Caco-2 (cell line): ENCODE results near the gene ZFAND6. TPM values are rescaled to one million over a fixed set of nuclear protein-coding genes. Genes with fewer than 3 reads are reported as not detected.
"Not testable (repeated sequence)": the region's sequence is repeated elsewhere in the genome, so short reads cannot be mapped to it uniquely, and the experiment has no call there.

ENCODE experiments used
- BruUV-seq: library from RNA; stranded (reverse); fragments of 400-500 nt; replicated peaks from 2 replicates; lab custom pipeline; 2021; lab: Mats Ljungman, UMichigan
- CTCF ChIA-PET: fragments of 300-600 bp; sonication (Branson Sonifier 250); formaldehyde crosslinking; loops from one replicate; lab custom pipeline; 2022; ENCODE audit warnings: antibody characterized with exemption; lab: Charles Lee
- POLR2A ChIA-PET: fragments of 300-600 bp; sonication (Branson Sonifier 250); formaldehyde crosslinking; loops from one replicate; lab custom pipeline; 2022; ENCODE audit warnings: antibody characterized with exemption; lab: Charles Lee
- DNase-seq, 2 experiments: peaks; one replicate each; pipeline versions ENCODE4 v3.0.0 to v3.0.0-alpha.2; 2020 to 2022
- H3K27me3 ChIP-seq: replicated peaks from 2 replicates; pipeline ENCODE4 v1.6.0; 2011; ENCODE audit warnings: low read length; ENCODE audit not compliant: control insufficient read depth, insufficient read depth
- H3K36me3 ChIP-seq: 2 replicates; pipeline ENCODE4 v1.5.1; 2011; ENCODE audit warnings: low read length; ENCODE audit not compliant: control insufficient read depth, insufficient read depth
- H3K4me1 ChIP-seq: fragments of 250-450 bp; sonication (Bioruptor Pico); 2 replicates; pipeline ENCODE4 v1.5.1; 2020; ENCODE audit warnings: mild to moderate bottlenecking
- H3K4me3 ChIP-seq: 2 replicates; pipeline ENCODE4 v1.5.1; 2011; ENCODE audit warnings: low read depth, mild to moderate bottlenecking, control low read depth, low read length
- H3K9me3 ChIP-seq: fragments of 250-450 bp; sonication (Bioruptor Pico); 2 replicates; pipeline ENCODE4 v1.5.1; 2020; ENCODE audit warnings: mild to moderate bottlenecking, moderate library complexity
- H3K27ac Mint-ChIP-seq: one replicate; pipeline ENCODE4 v1.8.0; 2022; ENCODE audit warnings: mixed read lengths; ENCODE audit not compliant: unreplicated experiment
- H3K27me3 Mint-ChIP-seq: one replicate; pipeline ENCODE4 v1.8.0; 2022; ENCODE audit warnings: mixed read lengths; ENCODE audit not compliant: insufficient read depth, unreplicated experiment
- H3K36me3 Mint-ChIP-seq: one replicate; pipeline ENCODE4 v1.8.0; 2022; ENCODE audit warnings: mild to moderate bottlenecking, mixed read lengths; ENCODE audit not compliant: insufficient read depth, unreplicated experiment
- H3K4me1 Mint-ChIP-seq: one replicate; pipeline ENCODE4 v1.8.0; 2022; ENCODE audit warnings: low read depth, mixed read lengths; ENCODE audit not compliant: unreplicated experiment
- H3K4me3 Mint-ChIP-seq: one replicate; pipeline ENCODE4 v1.8.0; 2022; ENCODE audit warnings: mild to moderate bottlenecking, moderate library complexity, mixed read lengths; ENCODE audit not compliant: unreplicated experiment
- H3K9me3 Mint-ChIP-seq: one replicate; pipeline ENCODE4 v1.8.0; 2022; ENCODE audit warnings: mixed read lengths; ENCODE audit not compliant: unreplicated experiment
- intact Hi-C: fragments of 100-400 bp; cut with micrococcal nuclease; formaldehyde crosslinking; loops from one replicate; pipeline ENCODE4 v1.10.0; 2022; ENCODE audit not compliant: unreplicated experiment
- total RNA-seq: library from RNA; stranded (reverse); gene quantifications from 2 replicates; pipeline ENCODE4 v1.2.3, GENCODE V29; 2022
- TF ChIP-seq, protein P1 (sequence below), 2 experiments: fragments of 200-600 bp in 1 of 2; IDR thresholded peaks; 1 replicate in 1 of 2; 2 replicates in 1 of 2; pipeline versions ENCODE4 v1.5.1 to v1.8.0; 2011 to 2022; ENCODE audit warnings: antibody characterized with exemption in 1 of 2, control low read depth in 1 of 2, inconsistent platforms in 1 of 2, low read depth in 1 of 2, low read length in 1 of 2, mild to moderate bottlenecking in 1 of 2, moderate library complexity in 1 of 2; ENCODE audit not compliant: insufficient read depth in 1 of 2, severe bottlenecking in 1 of 2, unreplicated experiment in 1 of 2

Gene ZFAND6
- total RNA-seq, 1 experiment from 2014 or later = 40.5 TPM

GRCh38 chr15:80123034-80123433, 63.6 kb downstream of the ZFAND6 start:
- intact Hi-C loops = no loop called here
- no peaks in the 10 kb centered on the region for H3K27me3 ChIP-seq
- H3K9me3 ChIP-seq = no peaks in the 10 kb centered on the region
- no peak overlapping the region for H3K4me3 ChIP-seq
- DNase-seq = no peak
- Mint-ChIP-seq H3K4me3 (no peak overlapping the region), H3K27me3 (no peaks in the 10 kb centered on the region), H3K9me3 (no peaks in the 10 kb centered on the region), H3K27ac (no peak overlapping the region), H3K4me1 (no peaks in the 10 kb centered on the region), H3K36me3 (peaks cover 7% of the 10 kb centered on the region)
- no peaks in the 10 kb centered on the region for H3K4me1 ChIP-seq
- no TSS peak for BruUV-seq
- CTCF ChIA-PET = no interaction called here
- TF ChIP-seq, protein P1, sequence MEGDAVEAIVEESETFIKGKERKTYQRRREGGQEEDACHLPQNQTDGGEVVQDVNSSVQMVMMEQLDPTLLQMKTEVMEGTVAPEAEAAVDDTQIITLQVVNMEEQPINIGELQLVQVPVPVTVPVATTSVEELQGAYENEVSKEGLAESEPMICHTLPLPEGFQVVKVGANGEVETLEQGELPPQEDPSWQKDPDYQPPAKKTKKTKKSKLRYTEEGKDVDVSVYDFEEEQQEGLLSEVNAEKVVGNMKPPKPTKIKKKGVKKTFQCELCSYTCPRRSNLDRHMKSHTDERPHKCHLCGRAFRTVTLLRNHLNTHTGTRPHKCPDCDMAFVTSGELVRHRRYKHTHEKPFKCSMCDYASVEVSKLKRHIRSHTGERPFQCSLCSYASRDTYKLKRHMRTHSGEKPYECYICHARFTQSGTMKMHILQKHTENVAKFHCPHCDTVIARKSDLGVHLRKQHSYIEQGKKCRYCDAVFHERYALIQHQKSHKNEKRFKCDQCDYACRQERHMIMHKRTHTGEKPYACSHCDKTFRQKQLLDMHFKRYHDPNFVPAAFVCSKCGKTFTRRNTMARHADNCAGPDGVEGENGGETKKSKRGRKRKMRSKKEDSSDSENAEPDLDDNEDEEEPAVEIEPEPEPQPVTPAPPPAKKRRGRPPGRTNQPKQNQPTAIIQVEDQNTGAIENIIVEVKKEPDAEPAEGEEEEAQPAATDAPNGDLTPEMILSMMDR (IDR thresholded peaks at IDR 0.05; ENCODE audit: insufficient read depth in 1 of 2, low read depth in 1 of 2, low read length in 1 of 2, severe bottlenecking in 1 of 2, unreplicated experiment in 1 of 2) = no peak
- POLR2A ChIA-PET = no interaction called here
- H3K36me3 ChIP-seq = no peaks in the 10 kb centered on the region

GRCh38 chr15:80127253-80127652, 67.8 kb downstream of the ZFAND6 start:
- POLR2A ChIA-PET, H3K4me1 ChIP-seq, H3K4me1 Mint-ChIP-seq, H3K27me3 Mint-ChIP-seq, H3K4me3 ChIP-seq, H3K9me3 Mint-ChIP-seq, intact Hi-C loops, CTCF ChIA-PET, BruUV-seq, H3K9me3 ChIP-seq, H3K27ac Mint-ChIP-seq, H3K4me3 Mint-ChIP-seq, H3K36me3 ChIP-seq, DNase-seq, H3K27me3 ChIP-seq: not testable (repeated sequence)
- peaks cover 16% of the 10 kb centered on the region for H3K36me3 Mint-ChIP-seq

- no peaks in the 10 kb centered on the region for H3K36me3 ChIP-seq
Observed at GRCh38 chr15:80127911-80128310, 68.4 kb downstream of the ZFAND6 start.

More at GRCh38 chr15:80127911-80128310, 68.4 kb downstream of the ZFAND6 start:
- TF ChIP-seq, protein P1 (IDR thresholded peaks at IDR 0.05; ENCODE audit: insufficient read depth in 1 of 2, low read depth in 1 of 2, low read length in 1 of 2, severe bottlenecking in 1 of 2, unreplicated experiment in 1 of 2) = no peak
- Mint-ChIP-seq H3K9me3 (no peaks in the 10 kb centered on the region), H3K4me3 (no peak overlapping the region), H3K4me1 (no peaks in the 10 kb centered on the region), H3K27me3 (no peaks in the 10 kb centered on the region), H3K27ac (no peak overlapping the region), H3K36me3 (peaks cover 15% of the 10 kb centered on the region)
- Histone ChIP-seq H3K9me3 (no peaks in the 10 kb centered on the region), H3K4me3 (no peak overlapping the region), H3K4me1 (no peaks in the 10 kb centered on the region), H3K27me3 (no peaks in the 10 kb centered on the region)
- BruUV-seq = no TSS peak
- CTCF ChIA-PET = no interaction called here
- POLR2A ChIA-PET = no interaction called here
- intact Hi-C loops = no loop called here
- no peak for DNase-seq
